Fibroblast of the aortic adventitia (primary cell): Measurements from ENCODE around the gene SRPK2. TPM values are rescaled to one million over a fixed set of nuclear protein-coding genes. Genes with fewer than 3 reads are reported as not detected.
A peak's percentile ranks its signal among the peaks of the same experiment; 100 is the strongest.
"Not testable (repeated sequence)": the region's sequence is repeated elsewhere in the genome, so short reads cannot be mapped to it uniquely, and the experiment has no call there.

Experiments
- DNase-seq: peaks from one replicate; pipeline ENCODE4 v3.0.0-alpha.2; 2010; ENCODE audit warnings: low read depth
- H3K4me3 ChIP-seq: 2 replicates; pipeline ENCODE4 v1.5.1; 2011; ENCODE audit warnings: low read depth, mild to moderate bottlenecking, control low read depth, low read length, moderate library complexity
- CTCF ChIP-seq: IDR thresholded peaks from 2 replicates; pipeline ENCODE4 v1.5.1; 2011; ENCODE audit warnings: mild to moderate bottlenecking, low read length, control low read depth, inconsistent platforms; ENCODE audit not compliant: insufficient read depth
- total RNA-seq: library from RNA; depleted of rRNA; stranded (reverse); fragments of >200 nt; gene quantifications from 2 replicates; pipeline ENCODE4 v1.2.3, GENCODE V29; 2012; ENCODE audit warnings: low replicate concordance

SRPK2 gene
- total RNA-seq, 1 donor: 50.8 TPM

GRCh38 chr7:105306298-105306748 is 82.4 kb downstream of the SRPK2 start:
- TF ChIP-seq CTCF: no peak
- no peak overlapping the region for H3K4me3 ChIP-seq
- DNase-seq: peak; percentile 21

GRCh38 chr7:105305633-105306032 is 83.1 kb downstream of the SRPK2 start:
- no peak for DNase-seq
- H3K4me3 ChIP-seq: no peak overlapping the region
- no peak for TF ChIP-seq CTCF

GRCh38 chr7:105304040-105304895 is 84.5 kb downstream of the SRPK2 start:
- peak overlapping the region; percentile 40 for H3K4me3 ChIP-seq
- TF ChIP-seq CTCF: no peak
- DNase-seq: peak; percentile 74

- not testable (repeated sequence) for DNase-seq, H3K4me3 ChIP-seq
Measured at GRCh38 chr7:105300587-105300986, 88.1 kb downstream of the SRPK2 start.

GRCh38 chr7:105298439-105298894 is 90.3 kb downstream of the SRPK2 start:
- no peak for TF ChIP-seq CTCF
- no peak overlapping the region for H3K4me3 ChIP-seq
- DNase-seq: no peak

- no peak for TF ChIP-seq CTCF
- H3K4me3 ChIP-seq: no peak overlapping the region
- DNase-seq: no peak
Measured at GRCh38 chr7:105297985-105298384, 90.7 kb downstream of the SRPK2 start.

GRCh38 chr7:105297309-105297708 is 91.4 kb downstream of the SRPK2 start:
- no peak for DNase-seq
- TF ChIP-seq CTCF: no peak
- H3K4me3 ChIP-seq: no peak overlapping the region
